ENCODE data around the gene TCF3. TPM values are rescaled to one million over a fixed set of nuclear protein-coding genes. Genes with fewer than 3 reads are reported as not detected.

TCF3 gene
- total RNA-seq, 1 experiment from 2014 or later = 304 TPM

GRCh38 chr19:1636325-1637236 lies 15.8 kb downstream of the TCF3 start:
- H3K27me3 ChIP-seq (ENCODE audit: insufficient read depth, low read length) = no peaks in the 10 kb centered on the region
- H3K9me3 ChIP-seq (ENCODE audit: control insufficient read depth, low read depth, low read length) = no peaks in the 10 kb centered on the region
- no peak overlapping the region for H3T11ph ChIP-seq (ENCODE audit: low read length)
- no peak overlapping the region for H4K8ac ChIP-seq (replicated peaks; ENCODE audit: insufficient read length, low read depth, low read length)
- no peak for DNase-seq
- no peak overlapping the region for H3K14ac ChIP-seq (ENCODE audit: insufficient read depth, low read length)
- H3K18ac ChIP-seq (ENCODE audit: insufficient read length, low read depth, low read length) = no peak overlapping the region
- no peak overlapping the region for H2BK120ac ChIP-seq (ENCODE audit: low read depth, low read length, poor library complexity, severe bottlenecking)
- H2BK20ac ChIP-seq (ENCODE audit: low read depth, low read length, poor library complexity, severe bottlenecking) = no peak overlapping the region
- no peaks in the 10 kb centered on the region for H4K20me1 ChIP-seq (ENCODE audit: control insufficient read depth, insufficient read depth, insufficient read length)
- no peak overlapping the region for H2AFZ ChIP-seq (ENCODE audit: low read length)
- no peaks in the 10 kb centered on the region for H3K4me1 ChIP-seq (ENCODE audit: insufficient read depth, low read length)
- no peaks in the 10 kb centered on the region for H3K27me3 Mint-ChIP-seq (ENCODE audit: low read depth)
- H3K4me2 ChIP-seq (ENCODE audit: insufficient read depth, insufficient read length, low read length) = no peak overlapping the region
- H3K9ac ChIP-seq (ENCODE audit: extremely low read depth, insufficient read length, low read length) = no peak overlapping the region
- H3K27ac Mint-ChIP-seq = peak overlapping the region in 1 of 3 experiments; percentile 51; a peak in 2 of 7 replicates
- H3K27ac ChIP-seq (ENCODE audit: insufficient read length, low read depth, low read length) = no peak overlapping the region
- H3K23ac ChIP-seq (ENCODE audit: insufficient read length, low read depth, low read length) = no peak overlapping the region
- no peaks in the 10 kb centered on the region for H3K4me1 Mint-ChIP-seq
- WGBS (ENCODE audit: extremely low coverage, insufficient read length, low lambda C conversion rate) = no CpG with 5 or more reads among the region's 34 CpGs
- no peak overlapping the region for H2BK5ac ChIP-seq (ENCODE audit: insufficient read length, low read length)
- no peak overlapping the region for H4K91ac ChIP-seq (ENCODE audit: insufficient read length, low read depth, low read length)
- H3K4ac ChIP-seq (ENCODE audit: low read depth, low read length) = no peak overlapping the region
- no peak overlapping the region for H2AK5ac ChIP-seq (ENCODE audit: insufficient read length, low read length)
- H3K56ac ChIP-seq (ENCODE audit: insufficient read length, low read depth, low read length) = no peak overlapping the region
- H3K36me3 Mint-ChIP-seq (ENCODE audit: insufficient read depth in 1 of 3, low read depth in 3 of 3) = peaks cover 48 to 87% (median 74%) of the 10 kb centered on the region in 3 experiments
- H4K5ac ChIP-seq (ENCODE audit: insufficient read length, low read depth, low read length) = no peak overlapping the region
- H3K79me1 ChIP-seq (ENCODE audit: insufficient read depth, low read depth, low read length, poor library complexity, severe bottlenecking) = peaks cover 13% of the 10 kb centered on the region
- H3K79me2 ChIP-seq (ENCODE audit: insufficient read depth, low read length) = peaks cover 4% of the 10 kb centered on the region; the same call in 1 of the 2 replicates
- H3K23me2 ChIP-seq (ENCODE audit: insufficient read length, low read depth, low read length, poor library complexity, severe bottlenecking) = no peaks in the 10 kb centered on the region
- TF ChIP-seq, protein P1, sequence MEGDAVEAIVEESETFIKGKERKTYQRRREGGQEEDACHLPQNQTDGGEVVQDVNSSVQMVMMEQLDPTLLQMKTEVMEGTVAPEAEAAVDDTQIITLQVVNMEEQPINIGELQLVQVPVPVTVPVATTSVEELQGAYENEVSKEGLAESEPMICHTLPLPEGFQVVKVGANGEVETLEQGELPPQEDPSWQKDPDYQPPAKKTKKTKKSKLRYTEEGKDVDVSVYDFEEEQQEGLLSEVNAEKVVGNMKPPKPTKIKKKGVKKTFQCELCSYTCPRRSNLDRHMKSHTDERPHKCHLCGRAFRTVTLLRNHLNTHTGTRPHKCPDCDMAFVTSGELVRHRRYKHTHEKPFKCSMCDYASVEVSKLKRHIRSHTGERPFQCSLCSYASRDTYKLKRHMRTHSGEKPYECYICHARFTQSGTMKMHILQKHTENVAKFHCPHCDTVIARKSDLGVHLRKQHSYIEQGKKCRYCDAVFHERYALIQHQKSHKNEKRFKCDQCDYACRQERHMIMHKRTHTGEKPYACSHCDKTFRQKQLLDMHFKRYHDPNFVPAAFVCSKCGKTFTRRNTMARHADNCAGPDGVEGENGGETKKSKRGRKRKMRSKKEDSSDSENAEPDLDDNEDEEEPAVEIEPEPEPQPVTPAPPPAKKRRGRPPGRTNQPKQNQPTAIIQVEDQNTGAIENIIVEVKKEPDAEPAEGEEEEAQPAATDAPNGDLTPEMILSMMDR (conservative IDR thresholded peaks at IDR 0.05) = no peak
- no peak overlapping the region for H2BK15ac ChIP-seq (ENCODE audit: low read depth, low read length)
- peaks cover 0 to 3% of the 10 kb centered on the region in 2 experiments; a peak in 1 of 5 replicates for H3K9me3 Mint-ChIP-seq
- H3K4me3 Mint-ChIP-seq = no peak overlapping the region
- no peak overlapping the region for H2BK12ac ChIP-seq (ENCODE audit: insufficient read length, low read depth, low read length)

Measured in H9 (cell line).